GM21381 (cell line): ENCODE results near the gene NQO1.
"Not testable (repeated sequence)": the region's sequence is repeated elsewhere in the genome, so short reads cannot be mapped to it uniquely, and the experiment has no call there.

Experiments used
- ATAC-seq: cut with Tn5 transposase; IDR thresholded peaks from one replicate; pipeline ENCODE4 v1.9.1; 2021; ENCODE audit warnings: mild to moderate bottlenecking, moderate library complexity; ENCODE audit not compliant: unreplicated experiment

Gene NQO1

DNA sequence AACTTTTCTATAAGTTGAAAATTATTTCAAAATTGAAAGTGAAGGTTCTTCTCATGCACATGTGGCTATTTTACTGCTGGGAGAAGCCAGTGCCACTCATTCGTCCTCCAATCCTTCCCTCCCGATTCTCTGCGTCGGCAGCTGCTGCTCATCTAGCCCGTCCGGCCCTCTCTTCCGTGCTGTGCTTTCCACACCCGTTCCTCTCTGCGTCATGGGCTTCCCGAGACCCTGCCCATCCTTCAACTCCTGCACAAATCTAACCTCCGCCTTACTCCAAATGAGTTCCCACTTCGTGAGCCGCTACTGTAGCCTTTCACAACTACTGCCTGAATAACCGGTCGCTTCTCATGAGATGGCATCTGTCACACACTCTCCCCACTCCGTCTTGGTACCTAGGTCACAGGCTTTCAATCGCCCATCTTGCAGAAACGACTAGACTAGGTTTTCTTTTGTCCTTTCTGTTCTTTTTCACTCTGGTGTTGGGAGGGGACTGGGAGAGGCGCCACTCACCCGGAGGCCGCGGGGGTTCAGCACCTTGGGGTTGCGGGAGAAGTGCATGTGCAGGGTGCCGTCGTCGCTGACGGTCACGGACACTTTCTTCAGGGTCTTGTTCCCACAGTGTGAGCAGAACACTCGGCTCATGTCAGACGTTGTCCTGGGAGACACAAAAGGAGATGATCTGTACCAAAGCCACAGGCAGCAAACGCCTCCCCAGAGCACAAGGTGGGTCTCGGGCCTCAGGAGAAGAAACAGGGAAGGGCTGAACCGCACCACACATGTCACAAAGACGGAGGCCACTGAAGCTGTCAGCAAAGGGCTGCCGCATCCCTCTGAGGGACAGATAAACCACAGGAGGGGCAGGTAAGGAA, 18.2 kb upstream of the NQO1 start:
- no peak for ATAC-seq

GRCh38 chr16:69741951-69742904, 15.9 kb upstream of the NQO1 start:
- ATAC-seq, result no peak

DNA sequence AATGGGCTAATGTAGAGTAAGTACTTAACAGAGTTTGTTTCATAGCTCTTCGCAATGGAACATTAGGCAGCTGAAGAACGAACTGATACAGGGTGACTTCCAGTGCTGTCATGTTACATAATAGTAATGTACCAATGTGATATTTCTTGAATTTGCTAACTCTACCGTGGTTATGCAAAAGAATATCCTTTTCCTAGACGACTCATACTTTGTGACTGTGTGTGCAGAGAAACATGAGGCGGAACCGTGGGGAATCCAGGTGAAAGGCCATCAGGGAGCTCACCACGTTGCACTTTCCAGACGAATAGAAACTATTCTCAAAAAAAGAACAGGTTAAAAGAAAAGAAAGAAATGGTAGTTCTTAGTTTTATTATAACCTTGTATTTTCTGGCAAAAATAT, 15.2 kb upstream of the NQO1 start:
- no peak for ATAC-seq

DNA sequence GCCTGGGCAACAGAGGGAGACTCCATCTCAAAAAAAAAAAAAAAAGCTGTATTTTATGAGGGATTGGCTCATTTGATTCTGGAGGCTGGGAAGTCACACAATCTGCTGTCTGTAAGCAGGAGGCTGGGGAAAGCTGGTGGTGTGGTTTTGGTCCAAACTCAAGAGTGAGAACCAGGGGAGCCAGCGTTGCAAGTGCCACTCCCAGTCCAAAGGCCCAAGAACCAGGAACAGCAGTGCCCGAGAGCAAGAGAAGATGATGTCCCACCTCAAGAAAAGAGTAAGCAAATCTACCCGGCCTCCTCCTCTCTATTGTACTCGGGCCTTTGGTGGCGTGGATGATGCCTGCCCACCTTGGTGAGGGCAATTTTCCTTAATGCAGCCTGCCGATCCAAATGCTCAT, 5.7 kb upstream of the NQO1 start:
- no peak for ATAC-seq

DNA sequence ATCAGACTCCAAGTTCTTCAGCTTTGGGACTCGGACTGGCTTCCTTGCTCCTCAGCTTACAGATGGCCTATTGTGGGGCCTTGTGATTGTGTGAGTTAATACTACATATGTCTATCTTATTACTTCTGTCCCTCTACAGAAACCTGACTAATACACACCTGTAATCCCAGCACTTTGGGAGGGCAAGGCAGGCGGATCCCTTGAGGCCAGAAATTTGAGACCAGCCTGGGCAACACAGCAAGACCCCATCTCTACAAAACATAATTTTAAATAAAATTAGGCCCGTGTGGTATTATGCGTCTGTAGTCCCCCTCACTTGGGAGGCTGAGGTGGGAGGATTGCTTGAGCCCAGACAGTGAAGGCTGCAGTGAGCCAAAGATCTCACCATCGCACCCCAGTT, 4.9 kb upstream of the NQO1 start:
- not testable (repeated sequence) for ATAC-seq

DNA sequence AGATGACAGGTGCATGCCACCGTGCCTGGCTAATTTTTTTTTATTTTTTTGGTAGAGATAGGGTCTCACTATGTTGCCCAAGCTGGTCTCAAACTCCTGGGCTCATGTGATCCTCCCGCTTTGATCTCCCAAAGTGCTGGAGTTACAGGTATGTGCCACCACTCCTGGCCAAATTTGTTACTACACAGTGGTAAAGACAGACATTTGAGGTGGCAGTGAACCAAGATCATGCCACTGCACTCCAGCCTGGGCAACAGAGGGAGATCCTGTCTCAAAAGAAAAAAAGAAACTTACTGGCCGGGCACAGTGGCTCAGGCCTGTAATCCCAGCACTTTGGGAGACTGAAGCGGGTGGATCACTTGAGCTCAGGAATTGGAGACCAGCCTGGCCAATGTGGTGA, 2.7 kb upstream of the NQO1 start:
- ATAC-seq, result not testable (repeated sequence)

- no peak for ATAC-seq
Measured at GRCh38 chr16:69727916-69728270, 1.5 kb upstream of the NQO1 start.

GRCh38 chr16:69725480-69726312, 664 bp downstream of the NQO1 start:
- no peak for ATAC-seq

GRCh38 chr16:69724981-69725479, 1.3 kb downstream of the NQO1 start:
- no peak for ATAC-seq

DNA sequence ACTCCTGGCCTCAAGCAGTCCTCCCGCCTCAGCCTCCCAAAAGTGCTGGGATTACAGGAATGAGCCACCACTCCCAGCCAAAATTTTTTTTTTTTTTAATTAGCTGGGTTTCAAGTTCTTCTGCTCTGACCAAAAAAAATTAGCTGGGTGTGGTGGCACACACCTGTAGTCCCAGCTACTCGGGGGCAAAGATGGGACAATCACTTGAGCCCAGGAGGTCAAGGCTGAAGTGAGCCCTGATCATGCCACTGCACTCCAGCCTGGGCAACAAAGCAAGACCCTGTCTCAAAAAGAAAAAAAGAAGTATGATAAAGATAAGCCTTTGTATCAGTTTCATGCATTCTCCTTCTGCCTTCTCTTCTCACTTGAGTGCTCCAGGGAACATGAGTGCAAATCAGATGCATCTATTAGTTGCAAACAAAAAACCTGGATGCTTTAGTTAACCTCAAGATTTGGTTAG, 1.9 kb downstream of the NQO1 start:
- no peak for ATAC-seq

GRCh38 chr16:69721441-69721957, 4.9 kb downstream of the NQO1 start:
- no peak for ATAC-seq

- ATAC-seq, result no peak
Measured at GRCh38 chr16:69720822-69721430, 5.4 kb downstream of the NQO1 start.

DNA sequence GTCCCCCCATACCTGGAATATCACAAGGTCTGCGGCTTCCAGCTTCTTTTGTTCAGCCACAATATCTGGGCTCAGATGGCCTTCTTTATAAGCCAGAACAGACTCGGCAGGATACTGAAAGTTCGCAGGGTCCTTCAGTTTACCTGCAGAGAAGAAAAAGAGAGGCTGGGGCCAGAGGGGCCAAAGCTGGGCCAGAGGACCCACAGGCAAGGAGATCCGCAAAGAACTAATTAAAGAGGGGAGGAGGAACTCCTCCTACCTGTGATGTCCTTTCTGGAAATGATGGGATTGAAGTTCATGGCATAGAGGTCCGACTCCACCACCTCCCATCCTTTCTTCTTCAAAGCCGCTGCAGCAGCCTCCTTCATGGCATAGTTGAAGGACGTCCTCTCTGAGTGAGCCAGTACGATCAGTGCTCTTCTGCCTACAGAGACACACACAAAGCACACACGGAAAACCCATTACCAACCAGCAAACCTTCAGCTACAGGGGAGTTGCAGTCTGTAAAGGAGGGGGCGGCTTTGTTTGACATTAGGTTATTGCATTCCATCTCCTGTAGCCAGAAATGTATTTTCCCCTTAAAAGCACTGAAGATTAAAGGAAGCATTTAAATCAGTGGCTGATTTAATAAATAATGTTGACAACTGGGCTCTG, 8.1 kb downstream of the NQO1 start:
- ATAC-seq, result no peak

- no peak for ATAC-seq
Measured at GRCh38 chr16:69717066-69717465, 9.3 kb downstream of the NQO1 start.

- ATAC-seq, result no peak
Measured at GRCh38 chr16:69712914-69713581, 13.3 kb downstream of the NQO1 start.

DNA sequence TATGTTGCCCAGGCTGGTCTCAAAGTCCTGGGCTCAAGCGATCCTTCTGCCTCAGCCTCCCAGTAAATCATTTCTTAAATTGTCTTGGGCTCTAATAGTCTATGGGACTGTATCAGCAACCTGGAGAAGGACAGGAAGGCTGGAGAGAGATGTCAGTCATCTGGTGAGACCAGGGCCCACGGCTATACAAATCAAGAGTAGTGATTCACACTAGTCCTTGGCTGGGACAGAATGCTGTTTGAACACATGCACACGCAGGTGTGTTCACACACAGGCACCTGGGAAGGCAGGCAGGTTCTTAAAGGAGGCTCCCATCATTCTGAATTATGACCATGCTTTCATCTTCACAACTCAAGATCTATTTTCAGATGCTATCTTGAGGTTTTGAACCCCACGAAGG, 14.1 kb downstream of the NQO1 start:
- ATAC-seq, result no peak

DNA sequence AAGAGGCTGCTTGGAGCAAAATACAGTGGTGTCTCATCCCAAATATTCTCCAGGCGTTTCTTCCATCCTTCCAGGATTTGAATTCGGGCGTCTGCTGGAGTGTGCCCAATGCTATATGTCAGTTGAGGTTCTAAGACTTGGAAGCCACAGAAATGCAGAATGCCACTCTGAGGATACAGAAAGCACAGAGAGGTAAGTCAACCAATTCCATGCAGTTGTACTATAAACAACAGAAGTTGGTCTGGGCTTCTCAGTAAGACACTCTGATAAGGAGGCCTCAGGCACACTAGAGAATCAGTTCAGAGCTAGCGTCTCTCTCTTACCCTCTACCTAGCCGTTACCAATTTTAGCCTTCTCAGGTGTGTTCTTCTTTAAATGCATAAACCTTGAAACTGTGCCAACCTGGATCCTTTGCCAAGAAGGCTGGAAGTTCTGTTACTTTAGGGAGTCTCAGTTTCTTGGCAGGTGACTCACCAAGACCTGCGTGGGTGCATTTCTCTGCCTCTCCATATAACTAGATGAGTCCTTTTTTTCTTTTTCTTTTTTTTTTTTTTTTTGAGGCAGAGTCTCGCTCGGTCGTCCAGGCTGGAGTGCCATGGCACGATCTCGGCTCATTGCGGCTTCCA, 15.1 kb downstream of the NQO1 start:
- no peak for ATAC-seq

DNA sequence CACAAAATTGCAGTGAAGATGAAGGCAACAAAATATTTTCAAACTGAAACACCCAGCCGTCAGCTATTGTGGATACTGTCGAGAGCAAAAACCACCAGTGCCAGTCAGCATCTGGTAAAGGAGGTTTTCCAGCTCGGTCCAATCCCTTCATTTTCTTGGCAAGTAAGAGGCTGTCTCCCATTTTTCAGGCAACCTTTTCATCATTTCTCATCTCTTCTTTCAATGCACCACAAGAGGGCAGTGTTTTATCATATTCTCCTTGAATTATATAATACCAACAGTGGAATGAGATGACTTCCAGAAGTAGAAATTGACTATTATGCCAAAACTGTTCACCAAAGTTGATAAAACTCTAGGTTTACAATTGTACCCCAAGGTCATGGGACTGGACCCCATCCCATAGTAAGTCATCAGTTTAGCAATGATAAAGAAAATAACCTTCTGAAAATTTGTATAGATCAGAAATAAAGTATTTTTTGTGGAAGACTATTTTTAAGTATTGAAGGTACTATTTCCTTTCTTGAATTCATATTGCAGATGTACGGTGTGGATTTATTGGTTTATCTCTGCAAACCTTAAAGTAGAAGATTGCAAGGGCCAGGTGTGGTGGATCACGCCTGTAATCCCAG, 16.8 kb downstream of the NQO1 start:
- no peak for ATAC-seq
